Brain microvascular endothelial cell (primary cell): ENCODE measurements around the gene CHTF18.

Experiments
- DNase-seq: peaks from one replicate; pipeline ENCODE4 v3.0.0-alpha.2; 2020
- H3K27ac ChIP-seq: fragments of 250-450 bp; sonication (Bioruptor Pico); 2 replicates; pipeline ENCODE4 v1.5.1; 2020; ENCODE audit warnings: mild to moderate bottlenecking, moderate library complexity
- H3K27me3 ChIP-seq: fragments of 250-450 bp; sonication (Bioruptor Pico); replicated peaks from 2 replicates; pipeline ENCODE4 v1.5.1; 2020; ENCODE audit warnings: mild to moderate bottlenecking
- H3K36me3 ChIP-seq: fragments of 250-450 bp; sonication (Bioruptor Pico); replicated peaks from 2 replicates; pipeline ENCODE4 v1.5.1; 2020; ENCODE audit warnings: mild to moderate bottlenecking
- H3K4me3 ChIP-seq: 2 replicates; pipeline ENCODE4 v1.5.1; 2011; ENCODE audit warnings: low read depth, mild to moderate bottlenecking, control low read depth, low read length, moderate library complexity
- in situ Hi-C: cut with HindIII; loops from 2 replicates; pipeline ENCODE4 v1.10.0; 2017; ENCODE audit warnings: low sequenced_read_pairs, low pct_ligation_motif_present
- TF ChIP-seq, protein P1 (sequence below): IDR thresholded peaks from 2 replicates; pipeline ENCODE4 v1.5.1; 2011; ENCODE audit warnings: low read depth, mild to moderate bottlenecking, moderate library complexity, low read length, control low read depth, inconsistent platforms; ENCODE audit errors: missing control alignments

The CHTF18 gene

DNA sequence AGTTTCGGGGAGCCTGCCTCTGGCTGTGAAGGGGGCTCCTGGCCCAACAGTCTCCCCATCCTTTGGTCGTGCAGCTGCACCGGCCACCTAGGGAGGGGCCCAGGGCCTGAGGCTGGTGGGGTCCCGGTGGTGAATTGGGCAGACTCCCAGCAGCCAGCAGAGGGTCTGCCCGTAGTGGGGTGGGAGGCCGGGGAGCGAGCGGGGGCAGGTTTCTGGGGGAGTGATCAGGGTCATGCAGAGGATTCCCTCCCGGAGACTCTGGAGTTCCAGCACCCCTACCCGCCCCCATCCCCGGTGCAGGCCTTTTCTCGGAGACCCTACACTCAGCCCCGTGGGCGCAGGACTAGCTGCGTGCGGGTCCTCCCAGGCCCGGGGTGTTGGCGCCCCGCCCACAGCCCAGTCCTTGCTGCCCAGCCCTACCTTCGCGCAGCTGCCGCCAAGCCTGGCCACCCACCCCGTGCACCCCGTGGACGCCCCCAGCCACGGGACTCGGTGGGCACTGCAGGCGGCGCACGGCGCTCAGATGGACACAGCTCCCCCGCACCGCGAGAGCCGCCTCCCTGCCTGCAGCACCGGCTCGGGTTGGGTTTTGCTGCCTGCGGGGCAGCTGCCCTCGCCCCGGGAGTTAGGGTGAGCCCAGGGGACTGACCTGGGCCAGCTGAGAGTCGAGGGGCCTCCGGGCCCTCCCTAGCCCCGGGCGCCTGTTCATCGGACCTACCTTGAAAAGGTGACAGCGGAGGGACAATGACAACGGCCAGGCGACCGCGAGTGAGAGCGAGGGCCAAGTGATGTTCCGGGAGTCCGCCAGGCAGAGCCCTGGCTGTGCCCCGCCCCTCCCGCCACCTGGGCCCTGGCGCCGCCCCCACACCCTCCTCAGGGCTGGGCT is 11.8 kb downstream of the CHTF18 start, which contains the start of gene GNG13:
Gene GNG13, minus strand, starts transcription at position 787 of the 886 bp plus-strand sequence. CDS start 1,657 bp downstream, outside the sequence.
- Histone ChIP-seq H3K27me3 (peaks cover 29% of the 10 kb centered on the region), H3K4me3 (no peak within 1 kb of the TSS), H3K27ac (no peak within 1 kb of the TSS), H3K36me3 (no peaks in the 10 kb centered on the region)
- in situ Hi-C loops: no loop called here
- TF ChIP-seq, protein P1, sequence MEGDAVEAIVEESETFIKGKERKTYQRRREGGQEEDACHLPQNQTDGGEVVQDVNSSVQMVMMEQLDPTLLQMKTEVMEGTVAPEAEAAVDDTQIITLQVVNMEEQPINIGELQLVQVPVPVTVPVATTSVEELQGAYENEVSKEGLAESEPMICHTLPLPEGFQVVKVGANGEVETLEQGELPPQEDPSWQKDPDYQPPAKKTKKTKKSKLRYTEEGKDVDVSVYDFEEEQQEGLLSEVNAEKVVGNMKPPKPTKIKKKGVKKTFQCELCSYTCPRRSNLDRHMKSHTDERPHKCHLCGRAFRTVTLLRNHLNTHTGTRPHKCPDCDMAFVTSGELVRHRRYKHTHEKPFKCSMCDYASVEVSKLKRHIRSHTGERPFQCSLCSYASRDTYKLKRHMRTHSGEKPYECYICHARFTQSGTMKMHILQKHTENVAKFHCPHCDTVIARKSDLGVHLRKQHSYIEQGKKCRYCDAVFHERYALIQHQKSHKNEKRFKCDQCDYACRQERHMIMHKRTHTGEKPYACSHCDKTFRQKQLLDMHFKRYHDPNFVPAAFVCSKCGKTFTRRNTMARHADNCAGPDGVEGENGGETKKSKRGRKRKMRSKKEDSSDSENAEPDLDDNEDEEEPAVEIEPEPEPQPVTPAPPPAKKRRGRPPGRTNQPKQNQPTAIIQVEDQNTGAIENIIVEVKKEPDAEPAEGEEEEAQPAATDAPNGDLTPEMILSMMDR: no peak
- DNase-seq: no peak

DNA sequence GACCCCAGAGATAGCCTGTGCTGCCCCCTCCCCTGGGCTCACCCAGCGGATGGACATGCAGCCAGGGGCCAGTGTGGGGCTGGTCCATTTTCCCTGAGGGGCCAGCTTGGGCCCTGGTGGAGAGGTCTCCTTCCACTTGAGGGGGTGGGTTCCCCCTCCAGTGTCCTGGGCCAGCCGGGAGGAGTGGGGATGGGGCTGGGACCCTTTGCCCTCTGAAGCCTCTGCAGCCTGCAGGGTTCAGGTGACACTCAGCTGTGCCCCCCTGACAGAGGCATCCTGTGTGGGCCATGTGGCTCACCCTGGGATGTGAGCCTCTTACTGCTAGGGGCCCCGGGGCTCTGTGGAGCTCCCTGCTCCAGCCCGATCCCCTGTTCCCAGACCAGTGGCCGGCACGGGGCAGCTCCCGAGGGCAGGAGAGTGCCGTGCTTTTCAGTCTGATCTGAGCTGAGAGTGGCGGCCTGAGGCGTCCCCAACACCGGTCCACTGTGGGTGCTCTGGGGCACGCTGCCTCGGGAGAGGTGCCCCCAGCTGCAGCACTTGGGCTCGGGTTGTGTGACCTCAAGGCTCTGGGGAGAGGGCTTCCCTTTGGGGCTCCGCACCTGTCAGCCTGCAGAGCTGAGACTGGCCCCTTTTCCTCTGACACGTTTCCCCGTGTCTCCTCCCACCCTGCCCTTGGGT is 12.6 kb downstream of the CHTF18 start:
- Histone ChIP-seq H3K27ac (no peak overlapping the region), H3K36me3 (no peaks in the 10 kb centered on the region), H3K27me3 (peaks cover 29% of the 10 kb centered on the region), H3K4me3 (no peak overlapping the region)
- DNase-seq: no peak
- in situ Hi-C loops: no loop called here
- TF ChIP-seq, protein P1: no peak

DNA sequence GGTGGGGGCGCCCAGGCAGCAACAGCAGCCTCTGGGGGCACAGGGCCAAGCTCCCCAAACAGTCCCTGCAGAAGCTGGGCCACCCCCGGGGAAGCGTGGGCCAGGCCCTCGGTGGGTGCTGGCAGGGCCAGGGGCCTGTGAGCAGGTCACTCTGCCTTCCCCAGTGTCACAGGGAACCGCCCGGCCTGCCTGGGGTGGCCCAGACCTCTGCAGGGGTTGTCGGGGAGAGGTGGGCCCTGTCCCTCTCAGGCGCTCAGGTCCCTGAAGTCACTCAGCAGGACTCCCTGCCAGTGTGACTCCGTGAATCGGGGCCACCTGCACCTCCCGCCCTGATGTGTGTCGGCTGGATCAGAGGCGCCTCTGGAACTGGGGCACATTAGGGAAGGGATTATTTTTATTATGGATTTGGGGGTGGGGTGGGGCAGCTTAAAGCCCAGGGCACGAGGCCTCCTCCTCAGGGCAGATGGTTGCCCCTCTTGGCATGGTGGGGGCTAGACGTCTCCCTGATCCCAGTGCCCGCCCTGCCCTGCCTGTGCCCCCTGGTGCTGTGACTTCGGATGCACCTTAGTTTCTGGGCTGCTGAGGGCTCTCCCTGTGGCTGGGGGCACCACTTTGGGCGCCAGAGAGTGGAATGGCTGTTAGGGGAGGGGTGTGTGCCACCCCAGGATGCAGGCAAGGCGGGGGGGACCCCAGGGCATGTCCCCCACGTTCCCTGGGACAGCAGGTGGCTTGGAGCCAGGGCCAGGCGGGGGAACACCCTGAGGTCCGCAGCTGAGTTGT is 13.4 kb downstream of the CHTF18 start:
- H3K36me3 ChIP-seq: no peaks in the 10 kb centered on the region
- peaks cover 29% of the 10 kb centered on the region for H3K27me3 ChIP-seq
- TF ChIP-seq, protein P1: no peak
- H3K27ac ChIP-seq: no peak overlapping the region
- in situ Hi-C loops: no loop called here
- no peak for DNase-seq
- no peak overlapping the region for H3K4me3 ChIP-seq

DNA sequence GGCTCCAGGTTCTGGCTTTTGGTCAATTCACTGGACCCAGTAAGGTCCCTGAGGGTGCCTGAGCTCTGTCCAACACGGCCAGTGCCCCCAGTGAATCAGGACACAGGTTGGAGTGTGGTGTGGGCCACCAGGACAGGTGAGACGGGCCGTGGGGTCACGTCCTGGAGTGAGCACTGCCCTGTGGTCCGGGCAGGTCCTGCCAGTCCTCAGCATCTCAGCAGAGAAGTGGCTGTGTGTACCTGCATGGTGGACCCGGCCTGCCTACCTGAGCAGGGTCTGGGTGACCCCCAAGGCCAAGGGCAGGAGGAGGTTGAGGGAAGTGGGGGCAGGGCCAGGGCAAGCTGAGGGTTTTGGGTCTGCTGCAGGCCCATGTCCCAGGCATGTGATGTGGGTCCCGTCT is 14.0 kb downstream of the CHTF18 start:
- peaks cover 29% of the 10 kb centered on the region for H3K27me3 ChIP-seq
- no peaks in the 10 kb centered on the region for H3K36me3 ChIP-seq
- in situ Hi-C loops: no loop called here
- TF ChIP-seq, protein P1: no peak
- no peak overlapping the region for H3K27ac ChIP-seq
- DNase-seq: no peak
- no peak overlapping the region for H3K4me3 ChIP-seq

DNA sequence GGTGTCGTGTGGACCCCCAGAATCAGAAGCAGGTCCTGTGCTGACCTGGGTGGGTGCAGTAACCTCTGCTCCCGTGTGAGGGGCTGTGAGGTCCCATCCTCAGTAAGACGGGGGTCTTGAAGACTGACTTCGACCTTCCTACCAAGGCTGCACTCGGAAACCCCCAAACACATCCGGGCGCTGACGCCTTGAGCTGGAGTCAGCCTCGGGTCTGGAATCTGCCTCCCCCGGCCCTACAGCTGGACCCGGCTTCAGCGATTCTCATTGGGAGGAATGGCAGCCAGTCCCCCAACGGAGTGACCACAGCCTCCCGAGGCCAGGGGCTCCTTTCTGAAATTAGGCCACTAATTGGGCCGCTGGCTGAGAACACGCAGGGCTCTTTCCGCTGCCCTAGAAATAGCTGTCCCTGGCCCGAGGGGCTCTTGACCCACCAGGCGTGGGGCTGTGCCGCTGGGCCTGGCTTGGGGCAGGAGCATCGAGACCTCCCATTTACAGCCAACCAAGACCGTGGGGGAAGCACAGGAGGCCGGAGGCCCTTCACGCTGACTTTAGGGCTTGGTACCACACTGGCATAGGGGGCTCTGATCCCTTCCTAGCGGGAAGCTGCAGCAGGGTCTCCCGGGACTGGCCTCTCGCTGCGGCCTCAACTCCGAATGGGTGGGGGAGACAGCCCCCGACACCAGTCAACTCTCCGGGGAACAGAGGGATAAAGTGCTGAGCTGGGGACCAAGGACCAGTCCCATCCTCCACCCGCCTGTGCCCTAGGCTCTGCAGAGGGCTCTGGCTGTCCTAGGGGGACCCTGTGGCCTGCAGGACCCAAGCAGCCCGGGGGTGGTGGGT is 14.7 kb downstream of the CHTF18 start:
- DNase-seq: no peak
- TF ChIP-seq, protein P1: no peak
- no peak overlapping the region for H3K27ac ChIP-seq
- H3K27me3 ChIP-seq: peaks cover 29% of the 10 kb centered on the region
- no peaks in the 10 kb centered on the region for H3K36me3 ChIP-seq
- in situ Hi-C loops: no loop called here
- no peak overlapping the region for H3K4me3 ChIP-seq
